PC-9 (cell line): ENCODE measurements around the gene EDA. TPM values are rescaled to one million over a fixed set of nuclear protein-coding genes. Genes with fewer than 3 reads are reported as not detected.

Experiments used
- BruUV-seq: library from RNA; stranded (reverse); fragments of 400-500 nt; replicated peaks from 2 replicates; lab custom pipeline; 2021; lab: Mats Ljungman, UMichigan
- CTCF ChIA-PET: fragments of 300-600 bp; sonication (Branson Sonifier 250); formaldehyde crosslinking; loops from one replicate; lab custom pipeline; 2022; ENCODE audit warnings: antibody characterized with exemption; lab: Charles Lee
- POLR2A ChIA-PET: fragments of 300-600 bp; sonication (Branson Sonifier 250); formaldehyde crosslinking; loops from one replicate; lab custom pipeline; 2022; ENCODE audit warnings: antibody characterized with exemption; ENCODE audit not compliant: unreplicated experiment; lab: Charles Lee
- DNase-seq, 2 experiments: peaks; one replicate each; pipeline versions ENCODE4 v3.0.0 to v3.0.0-alpha.2; 2015 to 2022; ENCODE audit warnings: mixed read lengths in 1 of 2
- H2AFZ ChIP-seq: fragments of 200-600 bp; sonication (generic); 2 replicates; pipeline ENCODE4 v1.8.1; 2017; ENCODE audit warnings: antibody characterized with exemption
- H3F3A ChIP-seq: fragments of 200-600 bp; sonication (generic); 2 replicates; pipeline ENCODE4 v1.8.1; 2017; ENCODE audit warnings: antibody characterized with exemption, mild to moderate bottlenecking, low read depth; ENCODE audit not compliant: insufficient read depth
- H3K27ac ChIP-seq: fragments of 200-600 bp; sonication (generic); 2 replicates; pipeline ENCODE4 v1.6.1; 2016; ENCODE audit warnings: mixed run types
- H3K27me3 ChIP-seq: fragments of 200-600 bp; sonication (generic); 2 replicates; pipeline ENCODE4 v1.6.1; 2016; ENCODE audit warnings: low read depth, mixed run types; ENCODE audit not compliant: insufficient read depth
- H3K36me3 ChIP-seq: fragments of 200-600 bp; sonication (generic); 2 replicates; pipeline ENCODE4 v1.6.1; 2016; ENCODE audit warnings: low read depth, mixed run types
- H3K4me1 ChIP-seq: fragments of 200-600 bp; sonication (generic); replicated peaks from 2 replicates; pipeline ENCODE4 v1.6.1; 2016; ENCODE audit warnings: mixed run types; ENCODE audit not compliant: insufficient read depth
- H3K4me2 ChIP-seq: fragments of 200-600 bp; sonication (generic); 2 replicates; pipeline ENCODE4 v1.6.1; 2017; ENCODE audit warnings: mixed run types
- H3K4me3 ChIP-seq: fragments of 200-600 bp; sonication (generic); 2 replicates; pipeline ENCODE4 v1.6.1; 2016; ENCODE audit warnings: mixed run types
- H3K79me2 ChIP-seq: fragments of 200-600 bp; sonication (generic); 2 replicates; pipeline ENCODE4 v1.6.1; 2017; ENCODE audit warnings: low read depth, mixed run types
- H3K9me2 ChIP-seq: fragments of 200-600 bp; sonication (generic); 2 replicates; pipeline ENCODE4 v1.8.1; 2017; ENCODE audit warnings: mild to moderate bottlenecking; ENCODE audit not compliant: insufficient read depth
- H3K9me3 ChIP-seq: fragments of 200-600 bp; sonication (generic); 2 replicates; pipeline ENCODE4 v1.8.1; 2016; ENCODE audit warnings: low read depth; ENCODE audit not compliant: insufficient read depth
- H4K20me1 ChIP-seq: fragments of 200-600 bp; sonication (generic); 2 replicates; pipeline ENCODE4 v1.8.1; 2017; ENCODE audit not compliant: insufficient read depth
- CTCF ChIP-seq: fragments of 200-600 bp; sonication (generic); conservative IDR thresholded peaks from 2 replicates; pipeline ENCODE4 v1.6.1; 2017; ENCODE audit warnings: mixed run types, antibody characterized with exemption, mild to moderate bottlenecking, moderate library complexity
- EZH2 ChIP-seq: fragments of 200-600 bp; sonication (generic); IDR thresholded peaks from 2 replicates; pipeline ENCODE4 v1.8.0; 2017; ENCODE audit warnings: antibody characterized with exemption, low read depth
- intact Hi-C: fragments of 100-400 bp; cut with micrococcal nuclease; formaldehyde crosslinking; loops from one replicate; pipeline ENCODE4 v1.10.0; 2022; ENCODE audit not compliant: unreplicated experiment
- total RNA-seq: library from RNA; stranded (reverse); gene quantifications from 2 replicates; pipeline ENCODE4 v1.2.3, GENCODE V29; 2021

The EDA gene
- total RNA-seq, 1 experiment from 2014 or later: not detected

- Histone ChIP-seq H3K4me2 (no peak overlapping the region), H2AFZ (no peak overlapping the region), H3F3A (no peaks in the 10 kb centered on the region), H3K27ac (no peak overlapping the region), H4K20me1 (no peaks in the 10 kb centered on the region), H3K4me3 (no peak overlapping the region), H3K4me1 (no peaks in the 10 kb centered on the region), H3K27me3 (no peaks in the 10 kb centered on the region), H3K36me3 (no peaks in the 10 kb centered on the region), H3K9me2 (no peaks in the 10 kb centered on the region), H3K79me2 (no peaks in the 10 kb centered on the region), H3K9me3 (no peaks in the 10 kb centered on the region)
- no TSS peak for BruUV-seq
- DNase-seq: no peak
- intact Hi-C loops: no loop called here
- TF ChIP-seq EZH2 (no peak), CTCF (no peak)
- ChIA-PET POLR2A (no interaction called here), CTCF (no interaction called here)
These were observed 48.8 kb downstream of the EDA start for GRCh38 chrX:69664693-69665092.

- H3K27ac ChIP-seq: no peak overlapping the region
- no peaks in the 10 kb centered on the region for H3K36me3 ChIP-seq
- DNase-seq: no peak
- H3F3A ChIP-seq: no peaks in the 10 kb centered on the region
- H3K9me2 ChIP-seq: no peaks in the 10 kb centered on the region
- intact Hi-C loops: no loop called here
- CTCF ChIA-PET: no interaction called here
- no peak overlapping the region for H2AFZ ChIP-seq
- H3K4me2 ChIP-seq: no peak overlapping the region
- H3K79me2 ChIP-seq: no peaks in the 10 kb centered on the region
- H3K9me3 ChIP-seq: no peaks in the 10 kb centered on the region
- H4K20me1 ChIP-seq: no peaks in the 10 kb centered on the region
- no peaks in the 10 kb centered on the region for H3K27me3 ChIP-seq
- H3K4me1 ChIP-seq: no peaks in the 10 kb centered on the region
- TF ChIP-seq EZH2 (no peak), CTCF (no peak)
- POLR2A ChIA-PET: no interaction called here
- H3K4me3 ChIP-seq: no peak overlapping the region
- BruUV-seq: no TSS peak
These were observed 54.2 kb downstream of the EDA start for GRCh38 chrX:69670001-69670555.

GRCh38 chrX:69674891-69675290 is 59.0 kb downstream of the EDA start:
- POLR2A ChIA-PET: no interaction called here

GRCh38 chrX:69705818-69706217 is 89.9 kb downstream of the EDA start:
- Histone ChIP-seq H3K9me2 (no peaks in the 10 kb centered on the region), H2AFZ (no peak overlapping the region), H3K27ac (no peak overlapping the region), H3K79me2 (no peaks in the 10 kb centered on the region), H4K20me1 (no peaks in the 10 kb centered on the region), H3K4me1 (no peaks in the 10 kb centered on the region), H3K4me2 (no peak overlapping the region), H3F3A (no peaks in the 10 kb centered on the region), H3K36me3 (no peaks in the 10 kb centered on the region), H3K4me3 (no peak overlapping the region), H3K9me3 (no peaks in the 10 kb centered on the region), H3K27me3 (peaks cover under 1% of the 10 kb centered on the region; the same call in 1 of the 2 replicates)
- ChIA-PET POLR2A (no interaction called here), CTCF (no interaction called here)
- no peak for DNase-seq
- TF ChIP-seq EZH2 (no peak), CTCF (no peak)
- intact Hi-C loops: no loop called here
- BruUV-seq: no TSS peak

More at GRCh38 chrX:69674891-69675290, 59.0 kb downstream of the EDA start:
- TF ChIP-seq EZH2: no peak
- H3K9me3 ChIP-seq: no peaks in the 10 kb centered on the region
- no peaks in the 10 kb centered on the region for H4K20me1 ChIP-seq
- no peak for DNase-seq
- H3K4me1 ChIP-seq: no peaks in the 10 kb centered on the region
- H3K4me2 ChIP-seq: no peak overlapping the region
- no peaks in the 10 kb centered on the region for H3K9me2 ChIP-seq
- no peaks in the 10 kb centered on the region for H3K27me3 ChIP-seq
- H3K36me3 ChIP-seq: no peaks in the 10 kb centered on the region
- H3K4me3 ChIP-seq: no peak overlapping the region
- H3K27ac ChIP-seq: no peak overlapping the region
- H3K79me2 ChIP-seq: no peaks in the 10 kb centered on the region
- no peaks in the 10 kb centered on the region for H3F3A ChIP-seq
- CTCF ChIA-PET: no interaction called here
- BruUV-seq: no TSS peak
- intact Hi-C loops: no loop called here
- no peak overlapping the region for H2AFZ ChIP-seq
